Nephron (organoid): Measurements from ENCODE around the gene LCE3C.

Experiments used
- H3K27ac Mint-ChIP-seq, 3 experiments: 2 replicates each; pipeline ENCODE4 v1.8.0; 2020; ENCODE audit warnings: mixed read lengths in 3 of 3, mild to moderate bottlenecking in 2 of 3, moderate library complexity in 1 of 3
- H3K27me3 Mint-ChIP-seq: 2 replicates; pipeline ENCODE4 v1.8.0; 2021; ENCODE audit warnings: low read depth, mild to moderate bottlenecking, moderate library complexity, mixed read lengths
- H3K36me3 Mint-ChIP-seq: 2 replicates; pipeline ENCODE4 v1.8.0; 2020; ENCODE audit warnings: low read depth, mixed read lengths
- H3K4me1 Mint-ChIP-seq: 2 replicates; pipeline ENCODE4 v1.8.0; 2020; ENCODE audit warnings: mixed read lengths
- H3K4me3 Mint-ChIP-seq, 3 experiments: 2 replicates each; pipeline ENCODE4 v1.8.0; 2020; ENCODE audit warnings: mild to moderate bottlenecking in 3 of 3, mixed read lengths in 3 of 3, moderate library complexity in 2 of 3
- H3K9me3 Mint-ChIP-seq: 2 replicates; pipeline ENCODE4 v1.8.0; 2020; ENCODE audit warnings: mixed read lengths
- CTCF ChIP-seq, 3 experiments: fragments of 200-600 bp; sonication (generic); IDR thresholded peaks; one replicate each; pipeline ENCODE4 v1.5.0; 2021; ENCODE audit warnings: antibody characterized with exemption in 3 of 3; ENCODE audit not compliant: unreplicated experiment in 3 of 3

LCE3C gene

GRCh38 chr1:152645146-152645545, 45.1 kb downstream of the LCE3C start:
- TF ChIP-seq CTCF (IDR thresholded peaks at IDR 0.05; ENCODE audit: unreplicated experiment in 3 of 3), result no peak

GRCh38 chr1:152646656-152647055, 46.6 kb downstream of the LCE3C start:
- TF ChIP-seq CTCF (IDR thresholded peaks at IDR 0.05; ENCODE audit: unreplicated experiment in 3 of 3), result no peak
- H3K4me1 Mint-ChIP-seq, result no peaks in the 10 kb centered on the region
- no peak overlapping the region for H3K4me3 Mint-ChIP-seq
- H3K9me3 Mint-ChIP-seq, result peaks cover 34% of the 10 kb centered on the region
- no peaks in the 10 kb centered on the region for H3K27me3 Mint-ChIP-seq
- no peak overlapping the region for H3K27ac Mint-ChIP-seq
- no peaks in the 10 kb centered on the region for H3K36me3 Mint-ChIP-seq

More at GRCh38 chr1:152645146-152645545, 45.1 kb downstream of the LCE3C start:
- Mint-ChIP-seq H3K4me1 (no peaks in the 10 kb centered on the region), H3K27ac (no peak overlapping the region), H3K4me3 (no peak overlapping the region), H3K36me3 (no peaks in the 10 kb centered on the region), H3K27me3 (no peaks in the 10 kb centered on the region), H3K9me3 (peaks cover 37% of the 10 kb centered on the region)
